SK-N-MC (cell line): Measurements from ENCODE around the gene SYT5.

ENCODE experiments used
- EZH2 ChIP-seq: fragments of 200-600 bp; sonication (generic); IDR thresholded peaks from one replicate; pipeline ENCODE4 v1.6.1; 2017; ENCODE audit warnings: antibody characterized with exemption
- POLR2AphosphoS5 ChIP-seq: IDR thresholded peaks from 2 replicates; pipeline ENCODE4 v1.6.1; 2012; ENCODE audit warnings: mild to moderate bottlenecking, low read depth, low read length, borderline replicate concordance

- TF ChIP-seq EZH2 (no peak), POLR2AphosphoS5 (no peak)
Observed at GRCh38 chr19:55220525-55220924, 40.4 kb upstream of the SYT5 start.
